Chondrocyte (in vitro differentiated cells): ENCODE measurements around the gene CATSPER3. TPM values are rescaled to one million over a fixed set of nuclear protein-coding genes. Genes with fewer than 3 reads are reported as not detected.

Experiments
- DNase-seq: peaks from one replicate; pipeline ENCODE4 v3.0.0; 2021; ENCODE audit warnings: mixed read lengths, low spot score
- H3K27ac Mint-ChIP-seq: one replicate; pipeline ENCODE4 v1.8.0; 2021; ENCODE audit warnings: mild to moderate bottlenecking, moderate library complexity, mixed read lengths; ENCODE audit not compliant: unreplicated experiment
- H3K27me3 Mint-ChIP-seq: 2 replicates; pipeline ENCODE4 v1.8.0; 2021; ENCODE audit warnings: low read depth, mixed read lengths
- H3K36me3 Mint-ChIP-seq: 2 replicates; pipeline ENCODE4 v1.8.0; 2021; ENCODE audit warnings: low read depth, mixed read lengths
- H3K4me1 Mint-ChIP-seq: 2 replicates; pipeline ENCODE4 v1.8.0; 2021; ENCODE audit warnings: low read depth, mild to moderate bottlenecking, mixed read lengths
- H3K4me3 Mint-ChIP-seq: one replicate; pipeline ENCODE4 v1.8.0; 2021; ENCODE audit warnings: mild to moderate bottlenecking, moderate library complexity, mixed read lengths; ENCODE audit not compliant: unreplicated experiment
- H3K9me3 Mint-ChIP-seq: 2 replicates; pipeline ENCODE4 v1.8.0; 2021; ENCODE audit warnings: low read depth, mixed read lengths
- CTCF ChIP-seq: fragments of 200-600 bp; sonication (generic); IDR thresholded peaks from 2 replicates; pipeline ENCODE4 v1.5.0; 2021; ENCODE audit warnings: antibody characterized with exemption, mild to moderate bottlenecking, moderate library complexity
- total RNA-seq: library from RNA; stranded (reverse); gene quantifications from 3 replicates; pipeline ENCODE4 v1.2.1, GENCODE V29; 2021

Gene CATSPER3
- total RNA-seq, 1 donor from 2014 or later, result 0.17 TPM

GRCh38 chr5:134969166-134969565 is 1.5 kb downstream of the CATSPER3 start:
- Mint-ChIP-seq H3K36me3 (peaks cover 9% of the 10 kb centered on the region), H3K27ac (no peak overlapping the region), H3K4me3 (no peak overlapping the region), H3K4me1 (no peaks in the 10 kb centered on the region), H3K27me3 (no peaks in the 10 kb centered on the region), H3K9me3 (no peaks in the 10 kb centered on the region)
- no peak for DNase-seq
- no peak for TF ChIP-seq CTCF

GRCh38 chr5:134975078-134975715 is 7.5 kb downstream of the CATSPER3 start:
- DNase-seq, result no peak
- Mint-ChIP-seq H3K36me3 (peaks cover 11% of the 10 kb centered on the region), H3K27ac (no peak overlapping the region), H3K4me1 (no peaks in the 10 kb centered on the region), H3K9me3 (peaks cover 21% of the 10 kb centered on the region), H3K4me3 (no peak overlapping the region), H3K27me3 (no peaks in the 10 kb centered on the region)
- TF ChIP-seq CTCF, result no peak

GRCh38 chr5:134975843-134976242 is 8.1 kb downstream of the CATSPER3 start:
- no peak overlapping the region for H3K27ac Mint-ChIP-seq
- H3K9me3 Mint-ChIP-seq, result peaks cover 23% of the 10 kb centered on the region
- DNase-seq, result no peak
- no peaks in the 10 kb centered on the region for H3K27me3 Mint-ChIP-seq
- H3K4me3 Mint-ChIP-seq, result no peak overlapping the region
- peaks cover 11% of the 10 kb centered on the region for H3K36me3 Mint-ChIP-seq
- TF ChIP-seq CTCF, result no peak
- H3K4me1 Mint-ChIP-seq, result no peaks in the 10 kb centered on the region

GRCh38 chr5:134976841-134977240 is 9.1 kb downstream of the CATSPER3 start:
- no peak overlapping the region for H3K4me3 Mint-ChIP-seq
- TF ChIP-seq CTCF, result no peak
- H3K9me3 Mint-ChIP-seq, result peaks cover 29% of the 10 kb centered on the region
- no peaks in the 10 kb centered on the region for H3K4me1 Mint-ChIP-seq
- H3K36me3 Mint-ChIP-seq, result peaks cover 12% of the 10 kb centered on the region
- no peak overlapping the region for H3K27ac Mint-ChIP-seq
- DNase-seq, result no peak
- H3K27me3 Mint-ChIP-seq, result no peaks in the 10 kb centered on the region

- Mint-ChIP-seq H3K4me3 (no peak overlapping the region), H3K9me3 (peaks cover 52% of the 10 kb centered on the region), H3K27ac (no peak overlapping the region), H3K27me3 (no peaks in the 10 kb centered on the region), H3K36me3 (peaks cover 14% of the 10 kb centered on the region), H3K4me1 (no peaks in the 10 kb centered on the region)
- DNase-seq, result no peak
- no peak for TF ChIP-seq CTCF
Observed at GRCh38 chr5:134979416-134979815, 11.7 kb downstream of the CATSPER3 start.
